Activated B cell treated with CpG ODN at 0.5 μM for 24 hours (primary cell): Measurements from ENCODE around the gene TEX30. TPM values are rescaled to one million over a fixed set of nuclear protein-coding genes. Genes with fewer than 3 reads are reported as not detected.

Experiments
- ATAC-seq: fragments of 200-7000 bp; cut with Tn5 transposase; one replicate; pipeline ENCODE4 v1.10.0; 2021; ENCODE audit warnings: low read depth, mild to moderate bottlenecking, moderate library complexity
- CTCF ChIA-PET: fragments of 350-600 bp; sonication (Branson Sonifier 250); formaldehyde crosslinking; loops from one replicate; lab custom pipeline; 2021; ENCODE audit warnings: antibody characterized with exemption; lab: Charles Lee
- POLR2A ChIA-PET: fragments of 350-600 bp; sonication (Branson Sonifier 250); formaldehyde crosslinking; loops from one replicate; lab custom pipeline; 2021; ENCODE audit warnings: antibody characterized with exemption; lab: Charles Lee
- DNase-seq: peaks from one replicate; pipeline ENCODE4 v3.0.0; 2022
- H3K27ac Mint-ChIP-seq: one replicate; pipeline ENCODE4 v1.8.0; 2020; ENCODE audit warnings: mixed read lengths
- H3K27me3 Mint-ChIP-seq: one replicate; pipeline ENCODE4 v1.8.0; 2021; ENCODE audit warnings: mixed read lengths
- H3K36me3 Mint-ChIP-seq: one replicate; pipeline ENCODE4 v1.8.0; 2021; ENCODE audit warnings: low read depth, mixed read lengths
- H3K4me1 Mint-ChIP-seq: one replicate; pipeline ENCODE4 v1.8.0; 2021; ENCODE audit warnings: mixed read lengths
- H3K4me3 Mint-ChIP-seq: one replicate; pipeline ENCODE4 v1.8.0; 2020; ENCODE audit warnings: mild to moderate bottlenecking, mixed read lengths
- H3K9me3 Mint-ChIP-seq: one replicate; pipeline ENCODE4 v1.8.0; 2020; ENCODE audit warnings: mixed read lengths
- intact Hi-C: fragments of 100-400 bp; cut with micrococcal nuclease; formaldehyde crosslinking; loops from one replicate; pipeline ENCODE4 v1.15.1; 2024
- total RNA-seq: library from RNA; stranded (reverse); gene quantifications from 2 replicates; pipeline ENCODE4 v1.2.3, GENCODE V29; 2022
- TF ChIP-seq, protein P1 (sequence below): fragments of 200-600 bp; IDR thresholded peaks from one replicate; pipeline ENCODE4 v1.8.0; 2022; ENCODE audit warnings: antibody characterized with exemption, mild to moderate bottlenecking

Gene TEX30
- total RNA-seq, 1 donor from 2014 or later = 6.2 TPM

DNA sequence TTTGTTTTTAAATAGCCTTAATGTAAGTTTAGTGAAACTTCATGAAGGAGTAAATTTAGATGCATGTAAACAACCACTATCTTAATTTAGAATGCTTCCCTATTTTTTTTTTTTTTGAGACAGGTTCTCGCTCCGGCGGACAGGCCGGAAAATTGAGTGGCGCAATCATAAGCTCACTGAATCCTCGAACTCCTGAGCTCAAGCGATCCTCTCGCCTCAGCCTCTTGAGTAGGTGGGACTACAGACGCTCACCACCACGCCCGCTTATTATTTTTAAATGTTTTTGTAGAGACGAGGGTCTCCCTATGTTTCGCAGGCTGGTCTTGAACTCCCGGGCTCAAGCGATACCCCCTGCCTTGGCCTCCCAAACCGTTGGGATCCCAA, 1.6 kb downstream of the TEX30 start:
- no peaks in the 10 kb centered on the region for H3K9me3 Mint-ChIP-seq
- peak overlapping the region; percentile 95 for H3K4me3 Mint-ChIP-seq
- peaks cover 13% of the 10 kb centered on the region for H3K4me1 Mint-ChIP-seq
- TF ChIP-seq, protein P1, sequence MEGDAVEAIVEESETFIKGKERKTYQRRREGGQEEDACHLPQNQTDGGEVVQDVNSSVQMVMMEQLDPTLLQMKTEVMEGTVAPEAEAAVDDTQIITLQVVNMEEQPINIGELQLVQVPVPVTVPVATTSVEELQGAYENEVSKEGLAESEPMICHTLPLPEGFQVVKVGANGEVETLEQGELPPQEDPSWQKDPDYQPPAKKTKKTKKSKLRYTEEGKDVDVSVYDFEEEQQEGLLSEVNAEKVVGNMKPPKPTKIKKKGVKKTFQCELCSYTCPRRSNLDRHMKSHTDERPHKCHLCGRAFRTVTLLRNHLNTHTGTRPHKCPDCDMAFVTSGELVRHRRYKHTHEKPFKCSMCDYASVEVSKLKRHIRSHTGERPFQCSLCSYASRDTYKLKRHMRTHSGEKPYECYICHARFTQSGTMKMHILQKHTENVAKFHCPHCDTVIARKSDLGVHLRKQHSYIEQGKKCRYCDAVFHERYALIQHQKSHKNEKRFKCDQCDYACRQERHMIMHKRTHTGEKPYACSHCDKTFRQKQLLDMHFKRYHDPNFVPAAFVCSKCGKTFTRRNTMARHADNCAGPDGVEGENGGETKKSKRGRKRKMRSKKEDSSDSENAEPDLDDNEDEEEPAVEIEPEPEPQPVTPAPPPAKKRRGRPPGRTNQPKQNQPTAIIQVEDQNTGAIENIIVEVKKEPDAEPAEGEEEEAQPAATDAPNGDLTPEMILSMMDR = no peak
- DNase-seq (no peak), ATAC-seq (no peak)
- H3K36me3 Mint-ChIP-seq = peaks cover 6% of the 10 kb centered on the region
- CTCF ChIA-PET = interaction anchor here (1.1 kb wide), 1 partner anchor 28 kb away, joined by 3 read pairs; no protein-coding TSS in a partner anchor
- no peaks in the 10 kb centered on the region for H3K27me3 Mint-ChIP-seq
- no peak overlapping the region for H3K27ac Mint-ChIP-seq
- intact Hi-C loops = no loop called here
- POLR2A ChIA-PET = interaction anchor here (1.1 to 3.4 kb wide), 2 partner anchors 74 to 175 kb away, joined by 3 to 49 read pairs; partner anchors contain the start of genes ERCC5 and TPP2

DNA sequence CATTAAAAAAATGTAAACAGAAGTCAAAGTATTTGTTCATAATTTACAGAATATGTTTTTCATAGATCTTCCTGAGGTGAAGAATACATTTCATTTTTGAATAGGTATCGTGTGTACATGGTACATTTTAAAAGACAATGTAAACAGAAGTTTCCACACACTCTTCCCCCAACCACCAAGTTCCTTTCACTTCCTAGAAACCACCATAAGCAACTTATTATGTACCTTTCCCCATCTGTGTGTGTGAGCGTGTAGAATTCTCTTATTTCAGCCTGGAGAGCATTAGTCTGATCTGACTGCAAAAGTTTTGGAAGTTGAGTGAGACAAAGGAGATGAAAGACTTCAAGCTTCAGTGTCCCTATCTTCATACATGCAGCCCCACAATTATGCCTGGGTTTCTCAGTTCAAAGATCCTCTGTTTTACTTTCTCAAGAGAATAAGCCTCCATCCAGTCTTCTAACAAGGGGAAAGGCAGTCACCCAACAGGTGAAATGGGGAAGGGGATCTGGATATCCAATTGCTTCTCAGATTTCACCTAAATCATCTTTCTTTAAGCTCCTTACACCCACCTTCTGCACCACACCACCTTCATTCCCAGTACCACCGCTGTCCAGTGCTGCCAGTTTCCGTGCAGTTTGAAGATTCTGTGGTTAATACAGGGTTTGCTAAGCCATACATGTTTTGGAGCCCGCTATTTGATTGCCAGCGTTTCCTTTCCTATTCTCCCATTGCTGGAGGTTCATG, 2.1 kb downstream of the TEX30 start:
- Mint-ChIP-seq H3K27me3 (no peaks in the 10 kb centered on the region), H3K27ac (no peak overlapping the region), H3K4me1 (peaks cover 13% of the 10 kb centered on the region), H3K36me3 (peaks cover 7% of the 10 kb centered on the region), H3K9me3 (no peaks in the 10 kb centered on the region), H3K4me3 (no peak overlapping the region)
- intact Hi-C loops = no loop called here
- TF ChIP-seq, protein P1 = no peak
- no peak for ATAC-seq
- ChIA-PET CTCF (interaction anchor here (1.1 kb wide), 1 partner anchor 29 kb away, joined by 3 read pairs; no protein-coding TSS in a partner anchor), POLR2A (interaction anchor here (1.1 to 3.4 kb wide), 2 partner anchors 74 to 174 kb away, joined by 3 to 49 read pairs; partner anchors contain the start of genes ERCC5 and TPP2)
- no peak for DNase-seq

DNA sequence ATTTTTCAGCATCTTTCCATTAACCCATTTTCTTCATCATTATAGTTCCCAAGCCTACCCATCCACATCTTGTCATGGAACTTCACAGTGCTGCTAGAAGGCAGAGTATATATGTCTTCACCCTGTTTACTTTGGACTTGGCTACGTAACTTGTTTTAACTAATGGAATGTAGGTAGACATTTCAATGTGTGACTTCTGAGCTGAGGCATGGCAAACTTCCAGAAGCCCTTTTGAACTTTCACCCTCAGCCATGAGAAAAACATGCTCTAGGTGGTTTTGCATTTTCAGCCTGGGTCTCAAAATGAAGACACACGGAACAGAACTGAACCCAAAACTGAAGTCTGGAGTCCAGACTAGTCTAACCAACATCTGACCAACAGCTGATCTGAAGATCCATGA, 3.2 kb downstream of the TEX30 start:
- peaks cover 13% of the 10 kb centered on the region for H3K4me1 Mint-ChIP-seq
- POLR2A ChIA-PET = no interaction called here
- intact Hi-C loops = no loop called here
- H3K27me3 Mint-ChIP-seq = no peaks in the 10 kb centered on the region
- CTCF ChIA-PET = no interaction called here
- H3K36me3 Mint-ChIP-seq = peaks cover 9% of the 10 kb centered on the region
- no peak overlapping the region for H3K27ac Mint-ChIP-seq
- TF ChIP-seq, protein P1 = no peak
- ATAC-seq (no peak), DNase-seq (no peak)
- no peaks in the 10 kb centered on the region for H3K9me3 Mint-ChIP-seq
- H3K4me3 Mint-ChIP-seq = no peak overlapping the region

DNA sequence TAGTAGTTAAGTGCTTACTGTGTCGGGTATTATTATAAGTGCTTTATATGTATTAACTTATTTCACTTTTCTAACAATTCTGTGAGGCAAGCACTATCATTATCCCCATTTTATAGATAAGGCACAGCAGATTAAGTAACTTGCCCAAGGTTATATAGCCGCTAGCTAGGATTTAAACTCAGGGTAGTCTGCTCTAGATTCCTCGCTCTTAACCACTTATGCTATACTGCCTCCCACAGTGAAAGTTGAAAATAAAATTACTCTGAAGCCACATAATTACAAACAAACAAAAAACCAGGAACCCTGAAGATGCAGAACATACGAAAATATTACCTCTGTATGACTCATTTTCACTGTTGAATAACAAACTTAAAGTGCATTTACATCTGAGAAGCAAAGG, 3.9 kb downstream of the TEX30 start:
- TF ChIP-seq, protein P1 = no peak
- no peak overlapping the region for H3K27ac Mint-ChIP-seq
- intact Hi-C loops = no loop called here
- no peak overlapping the region for H3K4me3 Mint-ChIP-seq
- H3K9me3 Mint-ChIP-seq = no peaks in the 10 kb centered on the region
- no peaks in the 10 kb centered on the region for H3K27me3 Mint-ChIP-seq
- H3K36me3 Mint-ChIP-seq = peaks cover 9% of the 10 kb centered on the region
- POLR2A ChIA-PET = no interaction called here
- DNase-seq (no peak), ATAC-seq (no peak)
- CTCF ChIA-PET = no interaction called here
- peaks cover 13% of the 10 kb centered on the region for H3K4me1 Mint-ChIP-seq

DNA sequence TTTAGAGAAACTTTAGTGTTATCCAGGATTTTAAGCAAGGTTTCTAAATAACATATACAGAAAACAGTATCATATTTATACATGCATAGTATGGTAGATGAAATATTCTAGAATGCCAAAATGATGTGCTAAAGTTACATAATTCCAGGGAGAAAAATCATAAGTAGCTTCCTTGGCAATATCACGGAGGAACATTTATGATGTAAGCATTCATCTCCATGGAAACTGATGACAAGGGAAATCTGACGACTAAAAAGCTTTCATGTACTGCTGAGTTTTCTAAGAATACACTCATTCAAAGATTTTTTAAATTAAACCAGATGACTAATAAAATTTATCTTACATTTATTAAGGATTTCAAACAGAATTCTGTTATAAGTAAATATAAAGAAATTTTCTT, 4.7 kb downstream of the TEX30 start:
- no peak for DNase-seq
- Mint-ChIP-seq H3K9me3 (no peaks in the 10 kb centered on the region), H3K4me1 (peaks cover 12% of the 10 kb centered on the region), H3K36me3 (peaks cover 8% of the 10 kb centered on the region), H3K4me3 (no peak overlapping the region), H3K27ac (no peak overlapping the region), H3K27me3 (no peaks in the 10 kb centered on the region)
- ATAC-seq = no peak
- intact Hi-C loops = no loop called here
- TF ChIP-seq, protein P1 = no peak
- ChIA-PET CTCF (no interaction called here), POLR2A (no interaction called here)
